ENCODE results near the gene KIAA1549. TPM values are rescaled to one million over a fixed set of nuclear protein-coding genes. Genes with fewer than 3 reads are reported as not detected.

The KIAA1549 gene
- total and polyA plus RNA-seq, 2 of the 8 experiments (the other 6 are each of a cell fraction or from before 2014, with no cell fraction given) = 6.5 to 17.3 TPM

DNA sequence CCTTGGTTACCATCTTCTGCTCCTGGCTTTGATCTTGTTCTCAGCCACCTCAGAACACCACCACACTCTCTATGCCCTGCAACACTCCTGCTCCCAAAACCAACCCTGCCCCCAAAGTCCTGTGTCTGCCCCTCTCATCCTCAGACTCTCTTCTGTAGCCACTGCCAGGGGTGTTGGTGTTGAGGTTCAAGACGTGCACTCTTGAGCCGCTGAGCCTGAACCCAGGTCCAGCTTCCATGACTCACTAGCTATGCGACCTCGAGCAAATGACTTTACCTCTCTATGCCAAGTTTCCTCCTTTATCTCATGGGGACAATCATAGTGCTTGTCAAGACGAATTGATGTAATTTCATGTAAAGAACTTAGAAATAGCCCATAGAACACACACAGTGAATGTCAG, 182.4 kb downstream of the KIAA1549 start (continued):
- TF ChIP-seq KDM1A (IDR thresholded peaks at IDR 0.05; ENCODE audit: borderline replicate concordance, low read length) (no peak), TBP (IDR thresholded peaks at IDR 0.05; ENCODE audit: low read depth, low read length) (no peak), SAP30 (IDR thresholded peaks at IDR 0.05; ENCODE audit: insufficient read depth, insufficient replicate concordance, low read length) (no peak), SIX5 (IDR thresholded peaks at IDR 0.05; ENCODE audit: low read depth, low read length) (no peak), TEAD4 (IDR thresholded peaks at IDR 0.05; ENCODE audit: low read depth, low read length) (no peak)

Data from H1 (cell line).